Glutamatergic neuron (in vitro differentiated cells): ENCODE data around the gene SMAD6. TPM values are rescaled to one million over a fixed set of nuclear protein-coding genes. Genes with fewer than 3 reads are reported as not detected.
"Not testable (repeated sequence)": the region's sequence is repeated elsewhere in the genome, so short reads cannot be mapped to it uniquely, and the experiment has no call there.

Experiments
- DNase-seq: peaks from one replicate; pipeline ENCODE4 v3.0.0; 2022
- H3K27ac Mint-ChIP-seq: one replicate; pipeline ENCODE4 v1.8.0; 2020; ENCODE audit warnings: mild to moderate bottlenecking, mixed read lengths, inconsistent platforms; ENCODE audit not compliant: unreplicated experiment
- H3K27me3 Mint-ChIP-seq: one replicate; pipeline ENCODE4 v1.8.0; 2020; ENCODE audit warnings: mild to moderate bottlenecking, moderate library complexity, mixed read lengths, inconsistent platforms; ENCODE audit not compliant: unreplicated experiment
- H3K36me3 Mint-ChIP-seq: one replicate; pipeline ENCODE4 v1.8.0; 2020; ENCODE audit warnings: mild to moderate bottlenecking, mixed read lengths, inconsistent platforms; ENCODE audit not compliant: unreplicated experiment
- H3K4me1 Mint-ChIP-seq: one replicate; pipeline ENCODE4 v1.8.0; 2020; ENCODE audit warnings: mild to moderate bottlenecking, low read depth, mixed read lengths, inconsistent platforms; ENCODE audit not compliant: unreplicated experiment
- H3K4me3 Mint-ChIP-seq: one replicate; pipeline ENCODE4 v1.8.0; 2020; ENCODE audit warnings: mild to moderate bottlenecking, mixed read lengths, inconsistent platforms; ENCODE audit not compliant: unreplicated experiment
- H3K9me3 Mint-ChIP-seq: one replicate; pipeline ENCODE4 v1.8.0; 2020; ENCODE audit warnings: mild to moderate bottlenecking, moderate library complexity, mixed read lengths, inconsistent platforms; ENCODE audit not compliant: unreplicated experiment
- total RNA-seq: library from RNA; stranded (reverse); fragmentation: NEBNext Ultra II Directional; extraction: Animal tissue kit (Norgen Biotek cat#: 25700); gene quantifications from one replicate; pipeline ENCODE4 v1.2.1, GENCODE V29; 2021; ENCODE audit not compliant: unreplicated experiment
- TF ChIP-seq, protein P1 (sequence below): fragments of 200-600 bp; sonication (generic); IDR thresholded peaks from one replicate; pipeline ENCODE4 v1.5.0; 2021; ENCODE audit not compliant: partially characterized antibody, unreplicated experiment

Gene SMAD6
- total RNA-seq, 1 donor from 2014 or later, result 0.83 TPM

DNA sequence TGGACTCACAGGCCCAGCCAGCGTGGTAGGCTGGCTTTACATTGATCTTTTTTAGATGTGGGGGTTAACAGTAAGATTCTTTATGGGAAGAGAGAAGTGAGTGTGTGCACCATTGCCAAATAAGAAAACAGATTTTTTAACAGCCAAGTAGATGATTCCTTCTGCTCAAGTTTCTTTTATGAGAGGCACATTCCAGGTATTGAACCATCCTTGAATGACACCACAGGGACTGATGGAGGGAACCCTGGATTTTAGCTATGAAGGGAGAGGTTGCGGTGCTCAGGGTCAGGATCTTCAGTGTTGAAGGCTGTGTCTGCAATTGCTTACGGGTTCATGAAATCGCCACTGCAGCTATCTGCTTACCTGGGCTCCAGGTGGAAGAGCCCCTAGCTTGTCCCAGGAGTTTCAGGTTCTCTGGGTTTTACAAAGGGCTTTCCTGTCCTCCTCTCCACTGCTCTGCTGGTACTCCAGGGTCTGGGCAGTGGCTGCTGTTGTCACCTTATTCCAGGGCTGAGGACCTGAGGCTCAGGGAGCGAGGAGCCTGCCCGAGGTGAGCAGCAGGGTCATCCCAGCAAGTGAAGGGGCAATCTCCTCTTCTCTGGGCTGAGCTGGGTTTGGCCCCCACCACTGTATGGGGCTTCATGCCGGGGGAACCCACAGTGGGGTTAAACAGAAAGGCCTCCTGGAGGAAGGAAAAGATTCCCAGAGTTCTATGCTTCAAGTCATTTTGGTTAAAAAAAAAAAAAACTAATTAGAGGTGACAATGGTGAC lies 53.4 kb downstream of the SMAD6 start:
- H3K36me3 Mint-ChIP-seq, result peaks cover 14% of the 10 kb centered on the region
- no peak overlapping the region for H3K27ac Mint-ChIP-seq
- no peaks in the 10 kb centered on the region for H3K4me1 Mint-ChIP-seq

DNA sequence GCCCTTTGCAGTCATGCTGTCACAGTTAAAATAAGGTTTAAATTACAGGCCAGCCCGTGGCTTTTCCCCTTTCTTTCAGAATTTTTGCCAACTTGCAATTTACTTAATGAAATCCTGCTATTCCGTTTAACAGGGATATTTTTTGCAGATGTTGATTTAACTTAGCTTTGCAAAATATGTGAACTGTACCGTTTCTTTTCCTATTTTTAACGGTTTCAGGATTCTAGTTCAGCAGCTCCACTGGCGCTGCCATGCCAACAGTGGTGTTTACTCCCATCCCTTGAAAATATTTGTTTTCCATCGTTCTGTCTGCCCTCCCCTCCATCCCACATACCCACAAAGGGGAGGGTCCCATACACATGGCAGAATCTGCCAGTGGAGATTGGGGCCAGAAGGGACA lies 54.3 kb downstream of the SMAD6 start:
- no peaks in the 10 kb centered on the region for H3K27me3 Mint-ChIP-seq
- DNase-seq, result no peak
- H3K27ac Mint-ChIP-seq, result no peak overlapping the region
- TF ChIP-seq, protein P1, sequence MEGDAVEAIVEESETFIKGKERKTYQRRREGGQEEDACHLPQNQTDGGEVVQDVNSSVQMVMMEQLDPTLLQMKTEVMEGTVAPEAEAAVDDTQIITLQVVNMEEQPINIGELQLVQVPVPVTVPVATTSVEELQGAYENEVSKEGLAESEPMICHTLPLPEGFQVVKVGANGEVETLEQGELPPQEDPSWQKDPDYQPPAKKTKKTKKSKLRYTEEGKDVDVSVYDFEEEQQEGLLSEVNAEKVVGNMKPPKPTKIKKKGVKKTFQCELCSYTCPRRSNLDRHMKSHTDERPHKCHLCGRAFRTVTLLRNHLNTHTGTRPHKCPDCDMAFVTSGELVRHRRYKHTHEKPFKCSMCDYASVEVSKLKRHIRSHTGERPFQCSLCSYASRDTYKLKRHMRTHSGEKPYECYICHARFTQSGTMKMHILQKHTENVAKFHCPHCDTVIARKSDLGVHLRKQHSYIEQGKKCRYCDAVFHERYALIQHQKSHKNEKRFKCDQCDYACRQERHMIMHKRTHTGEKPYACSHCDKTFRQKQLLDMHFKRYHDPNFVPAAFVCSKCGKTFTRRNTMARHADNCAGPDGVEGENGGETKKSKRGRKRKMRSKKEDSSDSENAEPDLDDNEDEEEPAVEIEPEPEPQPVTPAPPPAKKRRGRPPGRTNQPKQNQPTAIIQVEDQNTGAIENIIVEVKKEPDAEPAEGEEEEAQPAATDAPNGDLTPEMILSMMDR, result no peak
- peaks cover 14% of the 10 kb centered on the region for H3K36me3 Mint-ChIP-seq
- peaks cover 1% of the 10 kb centered on the region for H3K9me3 Mint-ChIP-seq
- H3K4me1 Mint-ChIP-seq, result no peaks in the 10 kb centered on the region
- H3K4me3 Mint-ChIP-seq, result no peak overlapping the region

More for the DNA sequence above, 53.4 kb downstream of the SMAD6 start:
- Mint-ChIP-seq H3K9me3 (peaks cover 1% of the 10 kb centered on the region), H3K27me3 (peaks cover under 1% of the 10 kb centered on the region), H3K4me3 (no peak overlapping the region)
- no peak for DNase-seq
- TF ChIP-seq, protein P1, result no peak

DNA sequence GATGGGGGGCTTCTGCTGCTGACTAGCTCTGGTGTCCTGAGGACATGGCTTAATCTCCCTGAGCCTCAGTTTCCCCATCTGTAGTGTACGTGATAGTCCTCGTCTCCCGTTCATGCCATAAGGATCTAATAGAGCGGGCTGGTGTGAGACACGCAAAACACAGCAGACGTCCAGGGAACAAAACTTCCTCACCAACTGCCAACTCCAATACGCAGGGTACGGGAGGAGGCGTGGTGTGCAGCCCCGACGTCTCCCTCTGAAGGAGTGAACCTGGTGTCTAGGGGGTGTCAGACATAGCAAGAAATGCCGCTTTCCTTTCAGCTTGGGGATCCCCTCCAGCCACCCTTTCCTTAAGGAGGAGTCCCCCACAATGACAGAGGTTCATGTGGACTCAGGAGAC lies 55.0 kb downstream of the SMAD6 start:
- no peaks in the 10 kb centered on the region for H3K27me3 Mint-ChIP-seq
- H3K9me3 Mint-ChIP-seq, result peaks cover 1% of the 10 kb centered on the region
- H3K27ac Mint-ChIP-seq, result no peak overlapping the region
- no peak overlapping the region for H3K4me3 Mint-ChIP-seq
- no peaks in the 10 kb centered on the region for H3K4me1 Mint-ChIP-seq
- TF ChIP-seq, protein P1, result no peak
- no peak for DNase-seq
- H3K36me3 Mint-ChIP-seq, result peaks cover 14% of the 10 kb centered on the region

DNA sequence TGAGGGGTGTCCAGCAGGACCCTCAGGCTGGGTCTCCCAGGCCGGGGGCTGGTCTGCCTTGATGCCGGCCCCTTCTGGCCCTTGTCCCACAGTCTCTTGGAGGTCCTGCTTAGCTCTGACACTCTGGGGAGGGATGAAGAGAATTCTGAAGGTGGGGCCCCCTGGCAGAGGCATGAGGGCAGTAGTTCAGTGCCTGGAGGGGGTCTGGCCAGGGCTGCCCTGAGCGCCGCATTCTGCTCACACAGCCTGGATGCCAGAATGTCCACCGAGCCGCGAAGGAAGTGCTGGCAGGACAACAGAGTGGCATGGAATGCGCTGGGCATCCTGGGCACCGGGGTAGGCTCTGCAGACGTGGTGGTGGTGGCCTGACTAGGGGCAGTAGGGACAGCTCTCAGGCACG lies 55.5 kb downstream of the SMAD6 start:
- Mint-ChIP-seq H3K27ac (no peak overlapping the region), H3K27me3 (no peaks in the 10 kb centered on the region), H3K36me3 (peaks cover 14% of the 10 kb centered on the region), H3K4me1 (no peaks in the 10 kb centered on the region), H3K4me3 (no peak overlapping the region), H3K9me3 (peaks cover 1% of the 10 kb centered on the region)
- TF ChIP-seq, protein P1, result no peak
- no peak for DNase-seq

DNA sequence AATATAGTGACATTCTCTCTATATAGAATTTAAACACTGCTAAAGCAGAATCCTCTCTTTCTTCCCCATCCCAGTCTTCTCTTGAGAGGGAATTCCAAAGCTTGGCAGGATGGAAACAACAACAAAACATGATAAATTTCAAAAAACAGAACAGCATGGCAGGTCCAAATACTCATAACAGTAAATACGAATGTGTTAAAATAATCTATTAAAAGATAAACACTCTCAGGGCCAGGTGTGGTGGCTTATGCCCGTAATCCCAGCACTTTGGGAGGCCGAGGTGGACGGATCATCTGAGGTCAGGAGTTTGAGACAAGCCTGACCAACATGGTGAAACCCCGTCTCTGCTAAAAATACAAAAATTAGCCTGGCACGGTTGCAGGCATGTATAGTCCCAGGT lies 56.2 kb downstream of the SMAD6 start:
- not testable (repeated sequence) for H3K4me3 Mint-ChIP-seq, H3K4me1 Mint-ChIP-seq, H3K27me3 Mint-ChIP-seq, H3K27ac Mint-ChIP-seq, H3K9me3 Mint-ChIP-seq, DNase-seq
- H3K36me3 Mint-ChIP-seq, result peaks cover 14% of the 10 kb centered on the region
